Measurements from ENCODE around the gene TBCK.
"Not testable (repeated sequence)": the region's sequence is repeated elsewhere in the genome, so short reads cannot be mapped to it uniquely, and the experiment has no call there.

The TBCK gene

GRCh38 chr4:106208481-106209460, 107.2 kb downstream of the TBCK start:
- DNase-seq = no peak

GRCh38 chr4:106201373-106201772, 114.6 kb downstream of the TBCK start:
- no peak for DNase-seq

- no peak for DNase-seq
Measured at GRCh38 chr4:106195435-106195950, 120.5 kb downstream of the TBCK start.

GRCh38 chr4:106194801-106195200, 121.2 kb downstream of the TBCK start:
- no peak for DNase-seq

GRCh38 chr4:106192131-106192530, 123.9 kb downstream of the TBCK start:
- no peak for DNase-seq

- DNase-seq = no peak
Measured at GRCh38 chr4:106186201-106186600, 129.8 kb downstream of the TBCK start.

GRCh38 chr4:106183551-106183950, 132.5 kb downstream of the TBCK start:
- DNase-seq = no peak

GRCh38 chr4:106172861-106173260, 143.1 kb downstream of the TBCK start:
- DNase-seq = no peak

GRCh38 chr4:106165351-106166010, 150.5 kb downstream of the TBCK start:
- DNase-seq = no peak

- DNase-seq = no peak
Measured at GRCh38 chr4:106162278-106162677, 153.7 kb downstream of the TBCK start.

GRCh38 chr4:106160560-106160959, 155.4 kb downstream of the TBCK start:
- DNase-seq = no peak

- no peak for DNase-seq
Measured at GRCh38 chr4:106149911-106150310, 166.1 kb downstream of the TBCK start.

GRCh38 chr4:106149026-106149425, 167.0 kb downstream of the TBCK start:
- DNase-seq = no peak

GRCh38 chr4:106142616-106143127, 173.3 kb downstream of the TBCK start:
- no peak for DNase-seq

GRCh38 chr4:106140601-106141000, 175.4 kb downstream of the TBCK start:
- no peak for DNase-seq

- no peak for DNase-seq
Measured at GRCh38 chr4:106136777-106137331, 179.2 kb downstream of the TBCK start.

- DNase-seq = no peak
Measured at GRCh38 chr4:106132045-106132444, 184.0 kb downstream of the TBCK start.

- DNase-seq = no peak
Measured at GRCh38 chr4:106126062-106126461, 189.9 kb downstream of the TBCK start.

- not testable (repeated sequence) for DNase-seq
Measured at GRCh38 chr4:106119949-106120555, 196.0 kb downstream of the TBCK start.

GRCh38 chr4:106116025-106116424, 200.0 kb downstream of the TBCK start:
- DNase-seq = no peak

- no peak for DNase-seq
Measured at GRCh38 chr4:106114270-106114669, 201.7 kb downstream of the TBCK start.

GRCh38 chr4:106111778-106112469, 204.1 kb downstream of the TBCK start:
- not testable (repeated sequence) for DNase-seq

All from CD4-positive, alpha-beta T cell treated with Interleukin-10 for 1 hour (primary cell).